ENCODE results near the gene PLEKHS1. TPM values are rescaled to one million over a fixed set of nuclear protein-coding genes. Genes with fewer than 3 reads are reported as not detected.

PLEKHS1 gene
- total RNA-seq, 2 experiments from 2014 or later = not detected

- ChIA-PET POLR2A (no interaction called here), CTCF (interaction anchor here (1.4 kb wide), 1 partner anchor 10 kb away, joined by 3 read pairs; no protein-coding TSS in a partner anchor)
- Mint-ChIP-seq H3K9me3 (no peaks in the 10 kb centered on the region), H3K27ac (no peak overlapping the region), H3K4me1 (ENCODE audit: low read depth) (no peaks in the 10 kb centered on the region), H3K27me3 (peaks cover 9% of the 10 kb centered on the region), H3K4me3 (no peak overlapping the region), H3K36me3 (ENCODE audit: low read depth) (no peaks in the 10 kb centered on the region)
- DNase-seq (no peak), ATAC-seq (no peak)
- intact Hi-C loops (cut with micrococcal nuclease) = no loop called here
- TF ChIP-seq CTCF (IDR thresholded peaks at IDR 0.05) = no peak
Observed at GRCh38 chr10:113739577-113739976, 11.9 kb upstream of the PLEKHS1 start.

GRCh38 chr10:113740850-113741249 lies 10.6 kb upstream of the PLEKHS1 start:
- no peak overlapping the region for H3K4me3 Mint-ChIP-seq
- ChIA-PET CTCF (interaction anchor here (1.5 kb wide), 1 partner anchor 12 kb away, joined by 4 read pairs; no protein-coding TSS in a partner anchor), POLR2A (no interaction called here)
- no peaks in the 10 kb centered on the region for H3K4me1 Mint-ChIP-seq (ENCODE audit: low read depth)
- no peak overlapping the region for H3K27ac Mint-ChIP-seq
- intact Hi-C loops (cut with micrococcal nuclease) = no loop called here
- TF ChIP-seq CTCF (IDR thresholded peaks at IDR 0.05) = no peak
- DNase-seq (no peak), ATAC-seq (no peak)
- H3K9me3 Mint-ChIP-seq = no peaks in the 10 kb centered on the region
- peaks cover 11% of the 10 kb centered on the region for H3K27me3 Mint-ChIP-seq
- no peaks in the 10 kb centered on the region for H3K36me3 Mint-ChIP-seq (ENCODE audit: low read depth)

- ChIA-PET POLR2A (no interaction called here), CTCF (no interaction called here)
- ATAC-seq (no peak), DNase-seq (no peak)
- intact Hi-C loops (cut with micrococcal nuclease) = no loop called here
- Mint-ChIP-seq H3K9me3 (no peaks in the 10 kb centered on the region), H3K27ac (no peak overlapping the region), H3K27me3 (peaks cover 13% of the 10 kb centered on the region), H3K4me1 (ENCODE audit: low read depth) (no peaks in the 10 kb centered on the region), H3K4me3 (no peak overlapping the region), H3K36me3 (ENCODE audit: low read depth) (no peaks in the 10 kb centered on the region)
- TF ChIP-seq CTCF (IDR thresholded peaks at IDR 0.05) = no peak
Observed at GRCh38 chr10:113742466-113742865, 9.0 kb upstream of the PLEKHS1 start.

GRCh38 chr10:113743594-113743993 lies 7.9 kb upstream of the PLEKHS1 start:
- Mint-ChIP-seq H3K27me3 (peaks cover 13% of the 10 kb centered on the region), H3K4me1 (ENCODE audit: low read depth) (no peaks in the 10 kb centered on the region), H3K36me3 (ENCODE audit: low read depth) (no peaks in the 10 kb centered on the region), H3K4me3 (no peak overlapping the region), H3K9me3 (no peaks in the 10 kb centered on the region), H3K27ac (no peak overlapping the region)
- no peak for TF ChIP-seq CTCF (IDR thresholded peaks at IDR 0.05)
- ATAC-seq (no peak), DNase-seq (no peak)
- ChIA-PET POLR2A (interaction anchor here (0.7 kb wide), 1 partner anchor 32 kb away, joined by 3 read pairs; no protein-coding TSS in a partner anchor), CTCF (no interaction called here)
- intact Hi-C loops (cut with micrococcal nuclease) = no loop called here

- intact Hi-C loops (cut with micrococcal nuclease) = no loop called here
- Mint-ChIP-seq H3K4me1 (ENCODE audit: low read depth) (no peaks in the 10 kb centered on the region), H3K27me3 (peaks cover 14% of the 10 kb centered on the region), H3K36me3 (ENCODE audit: low read depth) (no peaks in the 10 kb centered on the region), H3K9me3 (no peaks in the 10 kb centered on the region), H3K27ac (no peak overlapping the region), H3K4me3 (no peak overlapping the region)
- DNase-seq = no peak
- no peak for ATAC-seq
- POLR2A ChIA-PET = no interaction called here
- CTCF ChIA-PET = no interaction called here
- no peak for TF ChIP-seq CTCF (IDR thresholded peaks at IDR 0.05)
Observed at GRCh38 chr10:113745374-113745773, 6.1 kb upstream of the PLEKHS1 start.

Data from activated CD8-positive, alpha-beta T cell treated with anti-CD3 and anti-CD28 coated beads for 36 hours (primary cell).